ENCODE data around the gene OAS2. TPM values are rescaled to one million over a fixed set of nuclear protein-coding genes. Genes with fewer than 3 reads are reported as not detected.

OAS2 gene
- polyA plus RNA-seq, 2 of the 4 experiments (the other 2 are of a cell fraction): 0.05 to 0.19 TPM

- Histone ChIP-seq H3K4me1 (no peaks in the 10 kb centered on the region), H3K4me2 (no peak overlapping the region), H3K27ac (no peak overlapping the region), H3K4me3 (no peak overlapping the region), H3K9me3 (0 out of 3 replicates have a peak, but pooled peaks cover 2% of the 10 kb centered on the region)
- DNase-seq (ENCODE audit: low read depth in 1 of 2, low spot score in 1 of 2) (no peak), ATAC-seq (peak; percentile 41 to 49; a peak in 3 of 6 replicates), FAIRE-seq (no peak)
- WGBS (ENCODE audit: missing lambda C conversion rate): 71% methylated on average over 8 of the region's 8 CpGs
- CTCF ChIA-PET: interaction anchor here (1.0 to 2.1 kb wide), 6 partner anchors 10 to 471 kb away, joined by 3 to 9 read pairs (median 5); no protein-coding TSS in a partner anchor
- POLR2A ChIA-PET: no interaction called here
- TF ChIP-seq HOXA7 (CRISPR knock-in tag; IDR thresholded peaks at IDR 0.05): no peak
- no peak for TF ChIP-seq RNF2 (IDR thresholded peaks at IDR 0.05; ENCODE audit: borderline replicate concordance, low read depth)
- no peak for TF ChIP-seq TFCP2L1 (CRISPR knock-in tag; IDR thresholded peaks at IDR 0.05)
- TF ChIP-seq HOXB5 (CRISPR knock-in tag; IDR thresholded peaks at IDR 0.05): no peak
- TF ChIP-seq NPAS2 (CRISPR knock-in tag; IDR thresholded peaks at IDR 0.05; ENCODE audit: borderline replicate concordance): no peak
- TF ChIP-seq JUN (IDR thresholded peaks at IDR 0.05): no peak
- no peak for TF ChIP-seq RFX5 (IDR thresholded peaks at IDR 0.05)
- TF ChIP-seq USF2 (IDR thresholded peaks at IDR 0.05): no peak
- TF ChIP-seq HOXB13 (CRISPR knock-in tag; IDR thresholded peaks at IDR 0.05; ENCODE audit: low read depth): no peak
- TF ChIP-seq EHF (CRISPR knock-in tag; IDR thresholded peaks at IDR 0.05): no peak
- no peak for TF ChIP-seq FOXS1 (CRISPR knock-in tag; IDR thresholded peaks at IDR 0.05)
- no peak for TF ChIP-seq RARB (CRISPR knock-in tag; IDR thresholded peaks at IDR 0.05)
- TF ChIP-seq MAFK (IDR thresholded peaks at IDR 0.05; ENCODE audit: partially characterized antibody): no peak
Measured at GRCh38 chr12:112977641-112978040, 678 bp upstream of the OAS2 start.

- Histone ChIP-seq H3K4me1 (no peaks in the 10 kb centered on the region), H3K27ac (no peak overlapping the region), H3K4me2 (no peak overlapping the region), H3K4me3 (no peak overlapping the region), H3K9me3 (peaks cover 5% of the 10 kb centered on the region; the same call in 2 of the 3 replicates)
- ChIA-PET CTCF (interaction anchor here (1.5 to 2.1 kb wide), 3 partner anchors 9 to 14 kb away, joined by 3 to 9 read pairs (median 5); no protein-coding TSS in a partner anchor), POLR2A (no interaction called here)
- ATAC-seq: no peak; a peak in 1 of 6 replicates
- no peak for DNase-seq (ENCODE audit: low read depth in 1 of 2, low spot score in 1 of 2)
- WGBS (ENCODE audit: missing lambda C conversion rate): 62% methylated on average over 6 of the region's 6 CpGs
- FAIRE-seq: no peak
- TF ChIP-seq BCL3 (IDR thresholded peaks at IDR 0.05): no peak
- TF ChIP-seq EHMT2 (IDR thresholded peaks at IDR 0.05; ENCODE audit: low read depth): no peak
- TF ChIP-seq HMGXB4 (CRISPR knock-in tag; IDR thresholded peaks at IDR 0.05; ENCODE audit: borderline replicate concordance): no peak
- no peak for TF ChIP-seq NPAS2 (CRISPR knock-in tag; IDR thresholded peaks at IDR 0.05; ENCODE audit: borderline replicate concordance)
- no peak for TF ChIP-seq MAZ (IDR thresholded peaks at IDR 0.05; ENCODE audit: borderline replicate concordance, low read depth, low read length)
- TF ChIP-seq E2F6 (IDR thresholded peaks at IDR 0.05; ENCODE audit: borderline replicate concordance, low read depth): no peak
- no peak for TF ChIP-seq KDM5A (IDR thresholded peaks at IDR 0.05)
- TF ChIP-seq REST (IDR thresholded peaks at IDR 0.05): no peak
- TF ChIP-seq ZC3H11A (IDR thresholded peaks at IDR 0.05): no peak
- TF ChIP-seq HEYL (CRISPR knock-in tag; IDR thresholded peaks at IDR 0.05): no peak
- no peak for TF ChIP-seq CTCF (IDR thresholded peaks at IDR 0.05)
- no peak for TF ChIP-seq GATA3 (IDR thresholded peaks at IDR 0.05; ENCODE audit: borderline replicate concordance)
- no peak for TF ChIP-seq MAX (IDR thresholded peaks at IDR 0.05)
Measured at GRCh38 chr12:112979041-112979680, 842 bp downstream of the OAS2 start.

All from A549 (cell line).